ELF-1 (cell line): Measurements from ENCODE around the gene ZFPM1.

ENCODE experiments used
- DNase-seq: peaks from one replicate; pipeline ENCODE4 v3.0.0-alpha.2; 2016; ENCODE audit warnings: low read depth, low spot score

The ZFPM1 gene

GRCh38 chr16:88448461-88449266 lies 4.4 kb upstream of the ZFPM1 start:
- no peak for DNase-seq

- no peak for DNase-seq
Measured at GRCh38 chr16:88449267-88449561, 3.9 kb upstream of the ZFPM1 start.

- DNase-seq = no peak
Measured at GRCh38 chr16:88451586-88452481, 1.2 kb upstream of the ZFPM1 start.

- DNase-seq = peak; percentile 94
Measured at GRCh38 chr16:88452482-88453216, 431 bp upstream of the ZFPM1 start.

- peak; percentile 49 for DNase-seq
Measured at GRCh38 chr16:88453611-88454522, 787 bp downstream of the ZFPM1 start.

- no peak for DNase-seq
Measured at GRCh38 chr16:88454523-88454947, 1.5 kb downstream of the ZFPM1 start.

- peak; percentile 56 for DNase-seq
Measured at GRCh38 chr16:88455610-88456355, 2.7 kb downstream of the ZFPM1 start.

GRCh38 chr16:88456356-88457292 lies 3.5 kb downstream of the ZFPM1 start:
- no peak for DNase-seq

GRCh38 chr16:88458039-88458772 lies 5.1 kb downstream of the ZFPM1 start:
- DNase-seq = no peak

- DNase-seq = no peak
Measured at GRCh38 chr16:88458773-88459235, 5.7 kb downstream of the ZFPM1 start.

GRCh38 chr16:88459366-88460073 lies 6.4 kb downstream of the ZFPM1 start:
- no peak for DNase-seq

- no peak for DNase-seq
Measured at GRCh38 chr16:88460496-88461330, 7.6 kb downstream of the ZFPM1 start.

- peak; percentile 80 for DNase-seq
Measured at GRCh38 chr16:88461331-88462269, 8.5 kb downstream of the ZFPM1 start.

GRCh38 chr16:88462396-88462795 lies 9.3 kb downstream of the ZFPM1 start:
- no peak for DNase-seq

GRCh38 chr16:88463411-88463810 lies 10.3 kb downstream of the ZFPM1 start:
- no peak for DNase-seq
